ENCODE data around the gene SLC15A3.

SLC15A3 gene

GRCh38 chr11:60919320-60919719, 32.7 kb downstream of the SLC15A3 start:
- FAIRE-seq, result no peak
- no peak for TF ChIP-seq CTCF (IDR thresholded peaks at IDR 0.05; ENCODE audit: insufficient read depth, missing control alignments)
- no peak for DNase-seq (ENCODE audit: insufficient read length, low spot score)

GRCh38 chr11:60918939-60919265, 33.1 kb downstream of the SLC15A3 start:
- FAIRE-seq, result no peak
- no peak for TF ChIP-seq CTCF (IDR thresholded peaks at IDR 0.05; ENCODE audit: insufficient read depth, missing control alignments)

GRCh38 chr11:60918251-60918938, 33.6 kb downstream of the SLC15A3 start:
- FAIRE-seq, result no peak
- no peak for TF ChIP-seq CTCF (IDR thresholded peaks at IDR 0.05; ENCODE audit: insufficient read depth, missing control alignments)

More at GRCh38 chr11:60918939-60919265, 33.1 kb downstream of the SLC15A3 start:
- DNase-seq (ENCODE audit: insufficient read length, low spot score), result no peak

GRCh38 chr11:60917267-60917666, 34.7 kb downstream of the SLC15A3 start:
- no peak for DNase-seq (ENCODE audit: insufficient read length, low spot score)
- FAIRE-seq, result no peak
- no peak for TF ChIP-seq CTCF (IDR thresholded peaks at IDR 0.05; ENCODE audit: insufficient read depth, missing control alignments)

More at GRCh38 chr11:60918251-60918938, 33.6 kb downstream of the SLC15A3 start:
- no peak for DNase-seq (ENCODE audit: insufficient read length, low spot score)

GRCh38 chr11:60916669-60917206, 35.2 kb downstream of the SLC15A3 start:
- DNase-seq (ENCODE audit: insufficient read length, low spot score) (no peak), FAIRE-seq (no peak)
- no peak for TF ChIP-seq CTCF (IDR thresholded peaks at IDR 0.05; ENCODE audit: insufficient read depth, missing control alignments)

- DNase-seq (ENCODE audit: insufficient read length, low spot score) (no peak), FAIRE-seq (no peak)
These were observed 36.6 kb downstream of the SLC15A3 start for GRCh38 chr11:60915248-60915914.

More at GRCh38 chr11:60915248-60915914, 36.6 kb downstream of the SLC15A3 start:
- peak; percentile 38 for TF ChIP-seq CTCF (IDR thresholded peaks at IDR 0.05; ENCODE audit: insufficient read depth, missing control alignments)
